ENCODE results near the gene STAT2.

Gene STAT2

DNA sequence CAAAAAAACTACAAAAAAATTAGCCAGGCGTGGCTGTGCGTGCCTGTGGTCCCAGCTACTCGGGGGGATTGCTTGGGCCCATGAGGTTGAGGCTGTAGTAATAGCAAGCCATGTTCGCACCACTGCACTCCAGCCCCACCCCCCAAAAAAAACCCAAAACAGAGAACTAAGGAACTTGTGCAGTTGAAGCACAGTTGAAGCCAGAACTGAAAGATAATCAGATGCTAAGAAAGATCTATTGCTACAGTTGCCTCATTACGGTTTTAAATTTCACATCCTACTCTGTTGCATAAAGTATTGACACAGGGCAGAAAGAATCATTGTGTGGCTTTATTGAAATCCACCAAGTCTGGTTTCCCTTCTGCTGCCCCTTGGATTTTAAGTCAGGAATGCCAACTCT, 63.6 kb downstream of the STAT2 start:
- peak in 1 of 11 experiments; percentile 56; a peak in 2 of 22 replicates for TF ChIP-seq Cebpa-rat (IDR thresholded peaks at IDR 0.05)
- Histone ChIP-seq H3K4me1 (peaks cover 41 to 53% (median 44%) of the 10 kb centered on the region in 10 experiments), H3K27ac (peak overlapping the region in 8 of 11 experiments; percentile 9 to 94 (median 52); a peak in 13 of 22 replicates), H4K20me1 (peaks cover 49 to 88% (median 79%) of the 10 kb centered on the region in 11 experiments; a peak in 21 of 22 replicates), H3K36me3 (peaks cover 38 to 79% (median 67%) of the 10 kb centered on the region in 11 experiments), H3K27me3 (no peaks in the 10 kb centered on the region), H3K4me3 (peak overlapping the region in 4 of 10 experiments; percentile 19 to 28 (median 25); a peak in 4 of 20 replicates), H3K9ac (peak overlapping the region in 8 of 11 experiments; percentile 5 to 61 (median 48); a peak in 13 of 22 replicates), H3K9me3 (replicated peaks in 1 of 11) (no peaks in the 10 kb centered on the region), H3K4me2 (peak overlapping the region; percentile 87 to 98 (median 94))

DNA sequence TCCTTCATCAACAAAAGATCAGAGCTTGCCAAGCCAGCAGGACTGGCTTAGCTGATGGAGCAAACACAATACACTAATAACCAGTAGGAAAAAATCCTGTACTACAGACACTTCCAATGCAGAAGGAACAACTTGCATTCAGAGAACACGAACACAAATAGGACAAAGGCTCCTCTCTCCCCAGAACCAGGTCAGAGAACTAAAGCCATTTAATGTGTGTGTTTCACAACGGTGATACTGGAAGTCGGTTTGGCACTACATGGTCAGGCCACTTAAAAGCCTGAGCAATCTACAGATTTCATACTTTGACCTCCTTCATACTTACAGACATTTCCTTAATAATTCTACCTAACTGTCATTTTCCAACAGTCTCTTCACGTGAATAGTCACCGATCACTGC, 66.1 kb downstream of the STAT2 start:
- no peak for TF ChIP-seq Cebpa-rat (IDR thresholded peaks at IDR 0.05)
- no peak overlapping the region for H3K9ac ChIP-seq
- no peaks in the 10 kb centered on the region for H3K9me3 ChIP-seq (replicated peaks in 1 of 11)
- H3K27me3 ChIP-seq = no peaks in the 10 kb centered on the region
- peaks cover 30 to 39% (median 34%) of the 10 kb centered on the region in 10 experiments for H3K4me1 ChIP-seq
- 0 out of 22 replicates have a peak overlapping the region, but pooled peaks of 1 of the 11 experiments have one; percentile 20 for H3K27ac ChIP-seq
- peaks cover 56 to 100% (median 99%) of the 10 kb centered on the region in 11 experiments; a peak in 21 of 22 replicates for H4K20me1 ChIP-seq
- H3K36me3 ChIP-seq = peaks cover 54 to 100% (median 89%) of the 10 kb centered on the region in 11 experiments
- H3K4me2 ChIP-seq = no peak overlapping the region
- H3K4me3 ChIP-seq = no peak overlapping the region
